Calu3 (cell line): ENCODE results near the gene VPS13D. TPM values are rescaled to one million over a fixed set of nuclear protein-coding genes. Genes with fewer than 3 reads are reported as not detected.

ENCODE experiments used
- BruUV-seq: library from RNA; stranded (reverse); fragments of 400-500 nt; replicated peaks from 2 replicates; lab custom pipeline; 2021; lab: Mats Ljungman, UMichigan
- CTCF ChIA-PET: fragments of 300-600 bp; sonication (Branson Sonifier 250); formaldehyde crosslinking; loops from one replicate; lab custom pipeline; 2022; ENCODE audit warnings: antibody characterized with exemption; lab: Charles Lee
- DNase-seq: peaks from one replicate; pipeline ENCODE4 v3.0.0; 2022
- H3K27ac Mint-ChIP-seq: one replicate; pipeline ENCODE4 v1.8.0; 2022; ENCODE audit warnings: mixed read lengths; ENCODE audit not compliant: unreplicated experiment
- H3K27me3 Mint-ChIP-seq: one replicate; pipeline ENCODE4 v1.8.0; 2022; ENCODE audit warnings: mixed read lengths; ENCODE audit not compliant: unreplicated experiment
- H3K36me3 Mint-ChIP-seq: one replicate; pipeline ENCODE4 v1.8.0; 2022; ENCODE audit warnings: mild to moderate bottlenecking, moderate library complexity, mixed read lengths; ENCODE audit not compliant: insufficient read depth, unreplicated experiment
- H3K4me1 Mint-ChIP-seq: one replicate; pipeline ENCODE4 v1.8.0; 2022; ENCODE audit warnings: mild to moderate bottlenecking, low read depth, mixed read lengths; ENCODE audit not compliant: unreplicated experiment
- H3K4me3 Mint-ChIP-seq: one replicate; pipeline ENCODE4 v1.8.0; 2022; ENCODE audit warnings: mild to moderate bottlenecking, low read depth, moderate library complexity, mixed read lengths; ENCODE audit not compliant: unreplicated experiment
- H3K9me3 Mint-ChIP-seq: one replicate; pipeline ENCODE4 v1.8.0; 2022; ENCODE audit warnings: low read depth, mixed read lengths; ENCODE audit not compliant: unreplicated experiment
- CTCF ChIP-seq: fragments of 200-600 bp; IDR thresholded peaks from one replicate; pipeline ENCODE4 v1.8.0; 2022; ENCODE audit warnings: antibody characterized with exemption; ENCODE audit not compliant: unreplicated experiment
- intact Hi-C: fragments of 100-400 bp; cut with micrococcal nuclease; formaldehyde crosslinking; loops from one replicate; pipeline ENCODE4 v1.10.0; 2022; ENCODE audit not compliant: unreplicated experiment
- total RNA-seq: library from RNA; stranded (reverse); gene quantifications from 2 replicates; pipeline ENCODE4 v1.2.3, GENCODE V29; 2022

The VPS13D gene
- total RNA-seq, 1 experiment from 2014 or later: 30.6 TPM

- BruUV-seq: no TSS peak
- CTCF ChIA-PET: no interaction called here
- no peak for DNase-seq
- Mint-ChIP-seq H3K9me3 (no peaks in the 10 kb centered on the region), H3K4me1 (no peaks in the 10 kb centered on the region), H3K27ac (no peak overlapping the region), H3K4me3 (no peak overlapping the region), H3K36me3 (no peaks in the 10 kb centered on the region), H3K27me3 (no peaks in the 10 kb centered on the region)
- intact Hi-C loops: no loop called here
- TF ChIP-seq CTCF: no peak
These were observed 66.8 kb downstream of the VPS13D start for GRCh38 chr1:12296623-12297022.

GRCh38 chr1:12300706-12301105 is 70.9 kb downstream of the VPS13D start:
- no peaks in the 10 kb centered on the region for H3K4me1 Mint-ChIP-seq
- BruUV-seq: no TSS peak
- no peak for TF ChIP-seq CTCF
- DNase-seq: no peak
- CTCF ChIA-PET: no interaction called here
- no peaks in the 10 kb centered on the region for H3K9me3 Mint-ChIP-seq
- H3K4me3 Mint-ChIP-seq: no peak overlapping the region
- H3K27me3 Mint-ChIP-seq: no peaks in the 10 kb centered on the region
- H3K27ac Mint-ChIP-seq: no peak overlapping the region
- intact Hi-C loops: no loop called here
- H3K36me3 Mint-ChIP-seq: no peaks in the 10 kb centered on the region

GRCh38 chr1:12301518-12302237 is 71.8 kb downstream of the VPS13D start:
- Mint-ChIP-seq H3K9me3 (no peaks in the 10 kb centered on the region), H3K27ac (no peak overlapping the region), H3K27me3 (no peaks in the 10 kb centered on the region), H3K4me1 (no peaks in the 10 kb centered on the region), H3K36me3 (no peaks in the 10 kb centered on the region), H3K4me3 (no peak overlapping the region)
- no TSS peak for BruUV-seq
- CTCF ChIA-PET: no interaction called here
- TF ChIP-seq CTCF: no peak
- intact Hi-C loops: no loop called here
- DNase-seq: no peak

- BruUV-seq: no TSS peak
- H3K27me3 Mint-ChIP-seq: no peaks in the 10 kb centered on the region
- H3K36me3 Mint-ChIP-seq: no peaks in the 10 kb centered on the region
These were observed 73.1 kb downstream of the VPS13D start for GRCh38 chr1:12302798-12303447.

More at GRCh38 chr1:12302798-12303447, 73.1 kb downstream of the VPS13D start:
- H3K4me3 Mint-ChIP-seq: no peak overlapping the region
- DNase-seq: no peak
- CTCF ChIA-PET: no interaction called here
- intact Hi-C loops: no loop called here
- H3K27ac Mint-ChIP-seq: no peak overlapping the region
- H3K4me1 Mint-ChIP-seq: no peaks in the 10 kb centered on the region
- no peaks in the 10 kb centered on the region for H3K9me3 Mint-ChIP-seq
- TF ChIP-seq CTCF: no peak
